Heart left ventricle (tissue), 13 donors: ENCODE results near the gene GLI2.

Source experiments
- POLR2A ChIP-seq, 2 donors: fragments of 450-650 bp; IDR thresholded peaks; one replicate each; pipeline ENCODE4 v1.6.1; 2017; ENCODE audit warnings: antibody characterized with exemption in 2 of 2, mild to moderate bottlenecking in 2 of 2, moderate library complexity in 2 of 2
- TF ChIP-seq, protein P1 (sequence below), 12 donors: fragments of 200-600 bp; sonication (generic) in 4 of 12; IDR thresholded peaks; one replicate each; pipeline versions ENCODE4 v1.5.0 to v1.8.0; 2018 to 2022; ENCODE audit warnings: antibody characterized with exemption in 12 of 12, mild to moderate bottlenecking in 5 of 12
- donor health status: ischemic (EF 13 %, LVEDD 7.1; RV severe dilation, severe dysfunction).
- donor health status: DM: no; HTN: yes; CAD: no.
- donor health status: DM: no; HTN: no; CAD: no.
- donor health status: ischemic (EF 25% LVEDD 6.9; RV normal size, moderate dysfunction).
- donor health status: ischemic (EF 25% LVEDD 5.7; RV mildly dilated, moderate dysfunction).
- donor health status: ischemic (EF 35%, LVEDD 5.7; RV mildly dilated, moderate dysfunction).
- donor health status: nonischemic (EF 11% LVEDD 7.7; RV severe dilation, severe dysfunction).
- donor health status: DM: yes; HTN: yes; CAD: no.
- donor health status: PGD.
- donor health status: ischemic (EF 29% LVEDD 5.4; RV normal size, mild dysfunction).
- donor health status: nonischemic (EF 23%, LVEDD 6.1; RV moderate dilation, normal function).

DNA sequence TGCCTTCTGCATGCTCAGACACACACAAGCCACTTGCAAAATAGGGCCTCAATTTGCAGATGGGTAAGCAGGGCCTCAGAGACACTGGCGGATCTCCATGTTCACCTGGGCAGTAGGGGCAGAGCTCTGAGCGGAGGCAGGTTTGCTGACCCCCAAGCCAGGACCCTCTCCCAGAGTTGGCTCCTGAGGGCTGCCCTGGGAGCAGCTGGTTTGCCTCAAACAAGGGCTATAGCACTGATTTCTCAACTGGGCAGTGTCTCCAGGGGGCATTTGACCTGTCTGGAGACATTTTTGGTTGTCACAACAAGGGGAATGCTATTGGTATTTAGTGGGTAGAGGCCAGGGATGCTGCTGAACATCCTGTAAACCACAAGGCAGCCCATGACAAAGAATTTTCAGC is 11.6 kb downstream of the GLI2 start:
- TF ChIP-seq, protein P1, sequence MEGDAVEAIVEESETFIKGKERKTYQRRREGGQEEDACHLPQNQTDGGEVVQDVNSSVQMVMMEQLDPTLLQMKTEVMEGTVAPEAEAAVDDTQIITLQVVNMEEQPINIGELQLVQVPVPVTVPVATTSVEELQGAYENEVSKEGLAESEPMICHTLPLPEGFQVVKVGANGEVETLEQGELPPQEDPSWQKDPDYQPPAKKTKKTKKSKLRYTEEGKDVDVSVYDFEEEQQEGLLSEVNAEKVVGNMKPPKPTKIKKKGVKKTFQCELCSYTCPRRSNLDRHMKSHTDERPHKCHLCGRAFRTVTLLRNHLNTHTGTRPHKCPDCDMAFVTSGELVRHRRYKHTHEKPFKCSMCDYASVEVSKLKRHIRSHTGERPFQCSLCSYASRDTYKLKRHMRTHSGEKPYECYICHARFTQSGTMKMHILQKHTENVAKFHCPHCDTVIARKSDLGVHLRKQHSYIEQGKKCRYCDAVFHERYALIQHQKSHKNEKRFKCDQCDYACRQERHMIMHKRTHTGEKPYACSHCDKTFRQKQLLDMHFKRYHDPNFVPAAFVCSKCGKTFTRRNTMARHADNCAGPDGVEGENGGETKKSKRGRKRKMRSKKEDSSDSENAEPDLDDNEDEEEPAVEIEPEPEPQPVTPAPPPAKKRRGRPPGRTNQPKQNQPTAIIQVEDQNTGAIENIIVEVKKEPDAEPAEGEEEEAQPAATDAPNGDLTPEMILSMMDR (IDR thresholded peaks at IDR 0.05): no peak
- TF ChIP-seq POLR2A (IDR thresholded peaks at IDR 0.05): no peak
